BE2C (cell line): ENCODE measurements around the gene SCLT1.
A peak's percentile ranks its signal among the peaks of the same experiment; 100 is the strongest.

ENCODE experiments used
- DNase-seq: peaks from one replicate; pipeline ENCODE4 v3.0.0-alpha.2; 2020
- H3K27me3 ChIP-seq: fragments of 250-450 bp; sonication (Bioruptor Pico); 2 replicates; pipeline ENCODE4 v1.5.1; 2020; ENCODE audit warnings: mild to moderate bottlenecking
- H3K36me3 ChIP-seq: fragments of 250-450 bp; sonication (Bioruptor Pico); 2 replicates; pipeline ENCODE4 v1.5.1; 2020; ENCODE audit warnings: mild to moderate bottlenecking
- H3K4me1 ChIP-seq: fragments of 250-450 bp; sonication (Bioruptor Pico); 2 replicates; pipeline ENCODE4 v1.5.1; 2020
- H3K4me3 ChIP-seq: 2 replicates; pipeline ENCODE4 v1.5.1; 2011; ENCODE audit warnings: low read depth, low read length
- H3K9me3 ChIP-seq: fragments of 250-450 bp; sonication (Bioruptor Pico); 2 replicates; pipeline ENCODE4 v1.5.1; 2020
- TF ChIP-seq, protein P1 (sequence below): IDR thresholded peaks from 2 replicates; pipeline ENCODE4 v1.5.1; 2012; ENCODE audit warnings: mild to moderate bottlenecking, low read depth, low read length

The SCLT1 gene

GRCh38 chr4:129098531-129099001, 5.2 kb upstream of the SCLT1 start:
- Histone ChIP-seq H3K4me3 (no peak overlapping the region), H3K36me3 (no peaks in the 10 kb centered on the region), H3K4me1 (peaks cover 6% of the 10 kb centered on the region), H3K27me3 (no peaks in the 10 kb centered on the region), H3K9me3 (no peaks in the 10 kb centered on the region; the same call in 1 of the 2 replicates)
- DNase-seq: no peak
- TF ChIP-seq, protein P1, sequence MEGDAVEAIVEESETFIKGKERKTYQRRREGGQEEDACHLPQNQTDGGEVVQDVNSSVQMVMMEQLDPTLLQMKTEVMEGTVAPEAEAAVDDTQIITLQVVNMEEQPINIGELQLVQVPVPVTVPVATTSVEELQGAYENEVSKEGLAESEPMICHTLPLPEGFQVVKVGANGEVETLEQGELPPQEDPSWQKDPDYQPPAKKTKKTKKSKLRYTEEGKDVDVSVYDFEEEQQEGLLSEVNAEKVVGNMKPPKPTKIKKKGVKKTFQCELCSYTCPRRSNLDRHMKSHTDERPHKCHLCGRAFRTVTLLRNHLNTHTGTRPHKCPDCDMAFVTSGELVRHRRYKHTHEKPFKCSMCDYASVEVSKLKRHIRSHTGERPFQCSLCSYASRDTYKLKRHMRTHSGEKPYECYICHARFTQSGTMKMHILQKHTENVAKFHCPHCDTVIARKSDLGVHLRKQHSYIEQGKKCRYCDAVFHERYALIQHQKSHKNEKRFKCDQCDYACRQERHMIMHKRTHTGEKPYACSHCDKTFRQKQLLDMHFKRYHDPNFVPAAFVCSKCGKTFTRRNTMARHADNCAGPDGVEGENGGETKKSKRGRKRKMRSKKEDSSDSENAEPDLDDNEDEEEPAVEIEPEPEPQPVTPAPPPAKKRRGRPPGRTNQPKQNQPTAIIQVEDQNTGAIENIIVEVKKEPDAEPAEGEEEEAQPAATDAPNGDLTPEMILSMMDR: no peak

DNA sequence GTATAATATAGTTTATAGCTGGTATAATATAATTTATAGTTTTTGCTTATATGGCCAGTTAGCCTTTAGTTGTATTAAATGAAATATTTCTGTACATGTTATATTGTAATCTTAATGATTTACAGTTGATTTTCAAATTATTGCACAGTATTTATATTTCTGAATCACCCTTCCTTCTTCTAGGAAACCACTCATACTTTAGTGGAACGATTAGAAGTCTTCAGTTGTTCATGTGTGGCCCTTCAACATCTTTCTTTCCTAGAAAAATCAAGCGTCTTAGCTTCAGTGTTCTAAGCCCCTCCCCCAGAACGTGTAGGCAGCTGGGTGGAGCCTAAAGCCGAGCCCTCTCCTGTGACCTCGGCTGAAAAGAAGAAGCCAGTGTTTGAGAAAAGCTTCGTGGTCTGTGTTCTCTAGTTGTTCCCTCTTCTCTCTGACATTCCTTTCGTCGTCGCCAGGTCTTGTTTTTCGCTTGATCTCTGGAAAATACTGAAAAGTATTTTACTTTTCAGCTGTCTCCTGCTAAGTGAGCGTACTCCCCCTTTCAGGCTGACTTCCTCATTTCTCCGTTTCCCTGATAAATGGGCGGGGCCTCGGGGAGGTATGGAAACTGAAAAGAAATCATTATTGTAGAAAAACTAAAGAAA, 2.6 kb upstream of the SCLT1 start, which contains the start of gene C4orf33:
Gene C4orf33, plus strand, starts transcription at position 342 of the 644 bp plus-strand sequence. CDS start 6,459 bp downstream, outside the sequence.
- DNase-seq: peak; percentile 72
- peaks cover 6% of the 10 kb centered on the region for H3K4me1 ChIP-seq
- H3K36me3 ChIP-seq: no peaks in the 10 kb centered on the region
- TF ChIP-seq, protein P1: no peak
- H3K9me3 ChIP-seq: no peaks in the 10 kb centered on the region; the same call in 1 of the 2 replicates
- H3K27me3 ChIP-seq: no peaks in the 10 kb centered on the region
- peak within 1 kb of the TSS; percentile 73 for H3K4me3 ChIP-seq

DNA sequence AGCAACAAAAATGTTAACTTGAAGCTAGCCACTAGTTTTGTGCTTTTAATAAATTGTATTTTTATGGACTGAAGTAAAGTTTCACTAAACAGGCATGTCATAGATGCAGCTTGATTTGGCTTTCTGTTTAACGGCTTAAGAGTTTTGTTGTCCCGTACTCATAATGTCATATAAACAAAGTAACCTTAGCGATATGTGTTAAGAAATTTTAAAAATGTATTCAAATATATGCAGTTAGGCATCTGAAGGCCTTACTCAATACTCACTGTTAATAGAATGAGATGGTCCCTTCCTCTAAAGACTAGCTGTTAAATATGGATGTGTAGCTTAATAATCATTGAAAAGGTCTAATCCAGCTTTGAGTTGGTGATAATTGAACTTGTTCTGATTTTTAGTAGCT, 1.0 kb upstream of the SCLT1 start:
- Histone ChIP-seq H3K27me3 (no peaks in the 10 kb centered on the region), H3K9me3 (no peaks in the 10 kb centered on the region; the same call in 1 of the 2 replicates), H3K4me1 (no peaks in the 10 kb centered on the region), H3K4me3 (peak overlapping the region; percentile 85), H3K36me3 (no peaks in the 10 kb centered on the region)
- TF ChIP-seq, protein P1: no peak
- no peak for DNase-seq

GRCh38 chr4:129092631-129093190, 628 bp downstream of the SCLT1 start:
- TF ChIP-seq, protein P1: no peak

GRCh38 chr4:129087516-129087915, 5.8 kb downstream of the SCLT1 start:
- no peaks in the 10 kb centered on the region for H3K27me3 ChIP-seq
- no peaks in the 10 kb centered on the region for H3K4me1 ChIP-seq
- H3K9me3 ChIP-seq: peaks cover 4% of the 10 kb centered on the region; the same call in 1 of the 2 replicates
- no peak overlapping the region for H3K4me3 ChIP-seq
- no peaks in the 10 kb centered on the region for H3K36me3 ChIP-seq
- no peak for DNase-seq
- TF ChIP-seq, protein P1: no peak

More at GRCh38 chr4:129092631-129093190, 628 bp downstream of the SCLT1 start:
- Histone ChIP-seq H3K9me3 (no peaks in the 10 kb centered on the region), H3K27me3 (no peaks in the 10 kb centered on the region), H3K4me3 (peak overlapping the region; percentile 85), H3K36me3 (no peaks in the 10 kb centered on the region), H3K4me1 (no peaks in the 10 kb centered on the region)
- DNase-seq: no peak

GRCh38 chr4:129085472-129085871, 7.9 kb downstream of the SCLT1 start:
- H3K9me3 ChIP-seq: peaks cover 4% of the 10 kb centered on the region; the same call in 1 of the 2 replicates
- TF ChIP-seq, protein P1: no peak
- DNase-seq: no peak
- no peaks in the 10 kb centered on the region for H3K4me1 ChIP-seq
- no peak overlapping the region for H3K4me3 ChIP-seq
- H3K36me3 ChIP-seq: peaks cover 9% of the 10 kb centered on the region
- no peaks in the 10 kb centered on the region for H3K27me3 ChIP-seq
